A549 (cell line): Measurements from ENCODE around the gene KCNAB1.

Source experiments
- BHLHE40 ChIP-seq: IDR thresholded peaks from 2 replicates; pipeline ENCODE4 v1.6.1; 2012; ENCODE audit warnings: low read depth, low read length, inconsistent platforms
- EP300 ChIP-seq, 2 experiments: fragments of >200 bp; sonication (Bioruptor Twin); formaldehyde crosslinking; IDR thresholded peaks; 2 replicates in 1 of 2; 3 replicates in 1 of 2; pipeline ENCODE4 v1.6.1; 2016 to 2017
- JUN ChIP-seq, 2 experiments: fragments of >200 bp; sonication (Bioruptor Twin); formaldehyde crosslinking; IDR thresholded peaks; 2 replicates in 1 of 2; 3 replicates in 1 of 2; pipeline ENCODE4 v1.6.1; 2016 to 2017
- KDM1A ChIP-seq: fragments of 200-600 bp; sonication (generic); IDR thresholded peaks from 2 replicates; pipeline ENCODE4 v1.6.1; 2016; ENCODE audit warnings: low read depth, mild to moderate bottlenecking
- PHF8 ChIP-seq: fragments of 200-600 bp; sonication (generic); IDR thresholded peaks from 2 replicates; pipeline ENCODE4 v1.6.1; 2016; ENCODE audit warnings: low read depth, mild to moderate bottlenecking, antibody characterized with exemption, moderate library complexity, borderline replicate concordance
- POLR2A ChIP-seq: IDR thresholded peaks from 2 replicates; pipeline ENCODE4 v1.6.1; 2012; ENCODE audit warnings: mild to moderate bottlenecking, low read length
- RAD21 ChIP-seq, 2 experiments: fragments of >200 bp in 1 of 2; sonication (Bioruptor Twin) in 1 of 2; formaldehyde crosslinking in 1 of 2; IDR thresholded peaks in 1 of 2; conservative IDR thresholded peaks in 1 of 2; 2 replicates in 1 of 2; 3 replicates in 1 of 2; pipeline ENCODE4 v1.6.1; 2012 to 2018; ENCODE audit warnings: inconsistent platforms in 1 of 2
- SREBF2 ChIP-seq: fragments of 450-650 bp; IDR thresholded peaks from 2 replicates; pipeline ENCODE4 v1.6.1; 2014; ENCODE audit warnings: mild to moderate bottlenecking, moderate library complexity
- TFCP2L1 ChIP-seq: fragments of 250-450 bp; sonication (Bioruptor Pico); IDR thresholded peaks from 2 replicates; pipeline ENCODE4 v1.5.0; 2021; ENCODE audit warnings: mild to moderate bottlenecking
- TF ChIP-seq, protein P1 (sequence below): fragments of >200 bp; sonication (Bioruptor Twin); formaldehyde crosslinking; IDR thresholded peaks from 3 replicates; pipeline ENCODE4 v1.5.1; 2016
- TF ChIP-seq, protein P2 (sequence below): fragments of 450-650 bp; IDR thresholded peaks from 2 replicates; pipeline ENCODE4 v1.6.1; 2014; ENCODE audit warnings: antibody characterized with exemption
- TF ChIP-seq, protein P3 (sequence below): fragments of 200-600 bp; sonication (generic); IDR thresholded peaks from 2 replicates; pipeline ENCODE4 v1.6.1; 2016; ENCODE audit warnings: antibody characterized with exemption, mild to moderate bottlenecking, moderate library complexity
- TF ChIP-seq, protein P4 (sequence below): IDR thresholded peaks from 2 replicates; pipeline ENCODE4 v1.6.1; 2012; ENCODE audit warnings: low read depth, borderline replicate concordance
- TF ChIP-seq, protein P5 (sequence below): IDR thresholded peaks from 2 replicates; pipeline ENCODE4 v1.6.1; 2012

DNA sequence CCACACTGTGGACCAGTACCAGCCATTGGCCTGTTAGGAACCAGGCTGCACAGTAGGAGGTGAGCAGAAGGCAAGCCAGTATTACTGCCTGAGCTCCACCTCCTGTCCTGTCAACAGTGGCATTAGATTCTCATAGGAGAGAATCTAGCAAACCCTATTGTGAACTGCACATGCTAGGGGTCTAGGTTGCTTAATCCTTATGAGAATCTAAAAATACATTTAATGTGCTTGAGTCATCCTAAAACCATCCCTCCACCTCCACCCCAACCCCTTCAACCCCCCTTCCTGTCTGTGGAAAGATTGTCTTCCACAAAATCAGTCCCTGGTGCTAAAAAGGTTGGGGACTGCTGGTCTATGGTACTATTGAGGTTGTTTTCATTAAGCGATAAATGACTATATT, 49.3 kb upstream of the KCNAB1 start:
- TF ChIP-seq, protein P1, sequence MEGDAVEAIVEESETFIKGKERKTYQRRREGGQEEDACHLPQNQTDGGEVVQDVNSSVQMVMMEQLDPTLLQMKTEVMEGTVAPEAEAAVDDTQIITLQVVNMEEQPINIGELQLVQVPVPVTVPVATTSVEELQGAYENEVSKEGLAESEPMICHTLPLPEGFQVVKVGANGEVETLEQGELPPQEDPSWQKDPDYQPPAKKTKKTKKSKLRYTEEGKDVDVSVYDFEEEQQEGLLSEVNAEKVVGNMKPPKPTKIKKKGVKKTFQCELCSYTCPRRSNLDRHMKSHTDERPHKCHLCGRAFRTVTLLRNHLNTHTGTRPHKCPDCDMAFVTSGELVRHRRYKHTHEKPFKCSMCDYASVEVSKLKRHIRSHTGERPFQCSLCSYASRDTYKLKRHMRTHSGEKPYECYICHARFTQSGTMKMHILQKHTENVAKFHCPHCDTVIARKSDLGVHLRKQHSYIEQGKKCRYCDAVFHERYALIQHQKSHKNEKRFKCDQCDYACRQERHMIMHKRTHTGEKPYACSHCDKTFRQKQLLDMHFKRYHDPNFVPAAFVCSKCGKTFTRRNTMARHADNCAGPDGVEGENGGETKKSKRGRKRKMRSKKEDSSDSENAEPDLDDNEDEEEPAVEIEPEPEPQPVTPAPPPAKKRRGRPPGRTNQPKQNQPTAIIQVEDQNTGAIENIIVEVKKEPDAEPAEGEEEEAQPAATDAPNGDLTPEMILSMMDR, result no peak
- TF ChIP-seq PHF8 (no peak), RAD21 (conservative IDR thresholded peaks at IDR 0.05 in 1 of 2, IDR thresholded peaks at IDR 0.05 in 1 of 2) (no peak), EP300 (IDR thresholded peaks at IDR 0.05) (no peak), TFCP2L1 (no peak), POLR2A (no peak), KDM1A (no peak), BHLHE40 (no peak), JUN (IDR thresholded peaks at IDR 0.05) (no peak), SREBF2 (no peak)
- TF ChIP-seq, protein P2, sequence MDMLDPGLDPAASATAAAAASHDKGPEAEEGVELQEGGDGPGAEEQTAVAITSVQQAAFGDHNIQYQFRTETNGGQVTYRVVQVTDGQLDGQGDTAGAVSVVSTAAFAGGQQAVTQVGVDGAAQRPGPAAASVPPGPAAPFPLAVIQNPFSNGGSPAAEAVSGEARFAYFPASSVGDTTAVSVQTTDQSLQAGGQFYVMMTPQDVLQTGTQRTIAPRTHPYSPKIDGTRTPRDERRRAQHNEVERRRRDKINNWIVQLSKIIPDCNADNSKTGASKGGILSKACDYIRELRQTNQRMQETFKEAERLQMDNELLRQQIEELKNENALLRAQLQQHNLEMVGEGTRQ, result no peak
- TF ChIP-seq, protein P3, sequence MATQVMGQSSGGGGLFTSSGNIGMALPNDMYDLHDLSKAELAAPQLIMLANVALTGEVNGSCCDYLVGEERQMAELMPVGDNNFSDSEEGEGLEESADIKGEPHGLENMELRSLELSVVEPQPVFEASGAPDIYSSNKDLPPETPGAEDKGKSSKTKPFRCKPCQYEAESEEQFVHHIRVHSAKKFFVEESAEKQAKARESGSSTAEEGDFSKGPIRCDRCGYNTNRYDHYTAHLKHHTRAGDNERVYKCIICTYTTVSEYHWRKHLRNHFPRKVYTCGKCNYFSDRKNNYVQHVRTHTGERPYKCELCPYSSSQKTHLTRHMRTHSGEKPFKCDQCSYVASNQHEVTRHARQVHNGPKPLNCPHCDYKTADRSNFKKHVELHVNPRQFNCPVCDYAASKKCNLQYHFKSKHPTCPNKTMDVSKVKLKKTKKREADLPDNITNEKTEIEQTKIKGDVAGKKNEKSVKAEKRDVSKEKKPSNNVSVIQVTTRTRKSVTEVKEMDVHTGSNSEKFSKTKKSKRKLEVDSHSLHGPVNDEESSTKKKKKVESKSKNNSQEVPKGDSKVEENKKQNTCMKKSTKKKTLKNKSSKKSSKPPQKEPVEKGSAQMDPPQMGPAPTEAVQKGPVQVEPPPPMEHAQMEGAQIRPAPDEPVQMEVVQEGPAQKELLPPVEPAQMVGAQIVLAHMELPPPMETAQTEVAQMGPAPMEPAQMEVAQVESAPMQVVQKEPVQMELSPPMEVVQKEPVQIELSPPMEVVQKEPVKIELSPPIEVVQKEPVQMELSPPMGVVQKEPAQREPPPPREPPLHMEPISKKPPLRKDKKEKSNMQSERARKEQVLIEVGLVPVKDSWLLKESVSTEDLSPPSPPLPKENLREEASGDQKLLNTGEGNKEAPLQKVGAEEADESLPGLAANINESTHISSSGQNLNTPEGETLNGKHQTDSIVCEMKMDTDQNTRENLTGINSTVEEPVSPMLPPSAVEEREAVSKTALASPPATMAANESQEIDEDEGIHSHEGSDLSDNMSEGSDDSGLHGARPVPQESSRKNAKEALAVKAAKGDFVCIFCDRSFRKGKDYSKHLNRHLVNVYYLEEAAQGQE, result no peak
- TF ChIP-seq, protein P4, sequence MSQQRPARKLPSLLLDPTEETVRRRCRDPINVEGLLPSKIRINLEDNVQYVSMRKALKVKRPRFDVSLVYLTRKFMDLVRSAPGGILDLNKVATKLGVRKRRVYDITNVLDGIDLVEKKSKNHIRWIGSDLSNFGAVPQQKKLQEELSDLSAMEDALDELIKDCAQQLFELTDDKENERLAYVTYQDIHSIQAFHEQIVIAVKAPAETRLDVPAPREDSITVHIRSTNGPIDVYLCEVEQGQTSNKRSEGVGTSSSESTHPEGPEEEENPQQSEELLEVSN, result no peak
- TF ChIP-seq, protein P5, sequence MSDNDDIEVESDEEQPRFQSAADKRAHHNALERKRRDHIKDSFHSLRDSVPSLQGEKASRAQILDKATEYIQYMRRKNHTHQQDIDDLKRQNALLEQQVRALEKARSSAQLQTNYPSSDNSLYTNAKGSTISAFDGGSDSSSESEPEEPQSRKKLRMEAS, result no peak
